ENCODE results near the gene LAMA3. TPM values are rescaled to one million over a fixed set of nuclear protein-coding genes. Genes with fewer than 3 reads are reported as not detected.

LAMA3 gene
- total RNA-seq, 2 donors from 2014 or later: 9.3 to 21.1 TPM

DNA sequence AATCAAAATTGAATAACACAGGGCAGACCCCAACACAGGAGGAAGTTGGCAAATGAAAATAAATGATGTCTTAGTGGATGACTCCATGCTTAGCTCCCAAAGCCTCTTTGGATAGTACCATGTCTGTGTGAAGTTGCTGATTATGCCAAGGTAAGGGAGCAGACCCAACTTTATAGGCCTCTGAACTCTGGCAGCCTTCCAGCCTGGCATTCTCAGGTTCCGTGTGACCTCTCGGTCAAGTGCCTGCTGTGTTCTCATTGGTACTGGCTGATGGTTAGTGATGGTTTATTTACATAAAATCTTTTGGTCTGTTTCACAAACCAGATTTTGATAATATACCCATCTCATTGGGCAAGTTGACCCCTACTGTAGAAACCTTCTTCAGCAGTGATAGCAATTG is 213.1 kb downstream of the LAMA3 start:
- Histone ChIP-seq H3K27me3 (no peaks in the 10 kb centered on the region), H3K27ac (no peak overlapping the region), H3K9me3 (no peaks in the 10 kb centered on the region), H3K4me1 (no peaks in the 10 kb centered on the region), H3K36me3 (replicated peaks in 1 of 2; ENCODE audit: insufficient read depth in 1 of 2, low read depth in 2 of 2) (no peaks in the 10 kb centered on the region), H3K4me3 (no peak overlapping the region)
- TF ChIP-seq, protein P1, sequence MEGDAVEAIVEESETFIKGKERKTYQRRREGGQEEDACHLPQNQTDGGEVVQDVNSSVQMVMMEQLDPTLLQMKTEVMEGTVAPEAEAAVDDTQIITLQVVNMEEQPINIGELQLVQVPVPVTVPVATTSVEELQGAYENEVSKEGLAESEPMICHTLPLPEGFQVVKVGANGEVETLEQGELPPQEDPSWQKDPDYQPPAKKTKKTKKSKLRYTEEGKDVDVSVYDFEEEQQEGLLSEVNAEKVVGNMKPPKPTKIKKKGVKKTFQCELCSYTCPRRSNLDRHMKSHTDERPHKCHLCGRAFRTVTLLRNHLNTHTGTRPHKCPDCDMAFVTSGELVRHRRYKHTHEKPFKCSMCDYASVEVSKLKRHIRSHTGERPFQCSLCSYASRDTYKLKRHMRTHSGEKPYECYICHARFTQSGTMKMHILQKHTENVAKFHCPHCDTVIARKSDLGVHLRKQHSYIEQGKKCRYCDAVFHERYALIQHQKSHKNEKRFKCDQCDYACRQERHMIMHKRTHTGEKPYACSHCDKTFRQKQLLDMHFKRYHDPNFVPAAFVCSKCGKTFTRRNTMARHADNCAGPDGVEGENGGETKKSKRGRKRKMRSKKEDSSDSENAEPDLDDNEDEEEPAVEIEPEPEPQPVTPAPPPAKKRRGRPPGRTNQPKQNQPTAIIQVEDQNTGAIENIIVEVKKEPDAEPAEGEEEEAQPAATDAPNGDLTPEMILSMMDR (IDR thresholded peaks at IDR 0.05): no peak
- no peak for TF ChIP-seq POLR2A (IDR thresholded peaks at IDR 0.05)
- ATAC-seq (no peak), DNase-seq (peak in 1 of 4 donors; percentile 16)
- 75 to 86% methylated on average over 2 of the region's 2 CpGs for WGBS, 2 donors
- intact Hi-C loops (cut with DNase I): loop anchor here (10.0 kb wide), 1 partner anchor 98 kb away; no protein-coding TSS in a partner anchor

DNA sequence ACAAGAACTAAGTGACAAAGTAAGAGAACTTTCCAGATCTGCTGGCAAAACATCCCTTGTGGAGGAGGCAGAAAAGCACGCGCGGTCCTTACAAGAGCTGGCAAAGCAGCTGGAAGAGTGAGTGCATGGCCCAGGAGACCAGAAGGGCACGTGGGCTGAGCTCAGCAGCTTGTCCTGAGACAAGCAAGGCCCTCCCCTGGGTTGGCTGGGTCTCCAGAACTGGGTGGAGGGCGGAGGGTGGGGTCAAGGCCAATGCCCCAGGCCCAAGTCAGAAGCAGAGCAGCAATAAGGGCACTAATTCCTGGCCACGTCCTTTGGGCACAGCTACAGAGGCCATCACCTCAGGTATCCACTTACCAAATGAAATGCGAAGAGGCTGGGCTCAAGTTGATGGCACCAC is 214.7 kb downstream of the LAMA3 start:
- WGBS, 2 donors: 89 to 91% methylated on average over 7 of the region's 7 CpGs
- no peak overlapping the region for H3K4me3 ChIP-seq
- DNase-seq (no peak), ATAC-seq (no peak)
- no peaks in the 10 kb centered on the region for H3K27me3 ChIP-seq
- no peak overlapping the region for H3K27ac ChIP-seq
- TF ChIP-seq, protein P1 (IDR thresholded peaks at IDR 0.05): no peak
- TF ChIP-seq POLR2A (IDR thresholded peaks at IDR 0.05): no peak
- H3K4me1 ChIP-seq: no peaks in the 10 kb centered on the region
- H3K36me3 ChIP-seq (replicated peaks in 1 of 2; ENCODE audit: insufficient read depth in 1 of 2, low read depth in 2 of 2): no peaks in the 10 kb centered on the region
- H3K9me3 ChIP-seq: no peaks in the 10 kb centered on the region
- intact Hi-C loops (cut with DNase I): loop anchor here (10.0 kb wide), 1 partner anchor 99 kb away; no protein-coding TSS in a partner anchor

DNA sequence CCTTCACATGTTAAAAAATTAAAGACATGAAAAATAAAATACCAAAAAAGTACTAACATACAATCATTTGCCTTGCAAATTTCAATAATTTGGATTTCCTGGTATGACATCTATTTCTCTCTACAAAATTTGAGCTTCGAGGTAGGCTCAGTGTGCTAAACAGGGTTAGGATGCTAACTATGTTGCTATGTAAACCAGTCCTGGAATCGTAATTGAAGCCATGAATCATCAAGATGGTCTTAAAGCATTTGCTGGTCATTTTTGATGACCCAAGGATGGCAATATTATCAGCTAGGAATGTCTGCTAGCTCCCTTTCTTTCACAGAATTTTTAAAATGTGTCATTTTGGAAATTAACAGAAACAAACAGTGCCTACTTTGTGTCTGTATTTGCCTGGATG is 217.4 kb downstream of the LAMA3 start:
- H3K36me3 ChIP-seq (replicated peaks in 1 of 2; ENCODE audit: insufficient read depth in 1 of 2, low read depth in 2 of 2): no peaks in the 10 kb centered on the region
- H3K27me3 ChIP-seq: no peaks in the 10 kb centered on the region
- H3K27ac ChIP-seq: no peak overlapping the region
- H3K9me3 ChIP-seq: no peaks in the 10 kb centered on the region
- no peak overlapping the region for H3K4me3 ChIP-seq
- 69 to 80% methylated on average over 2 of the region's 2 CpGs for WGBS, 2 donors
- H3K4me1 ChIP-seq: no peaks in the 10 kb centered on the region
- TF ChIP-seq, protein P1 (IDR thresholded peaks at IDR 0.05): no peak
- TF ChIP-seq POLR2A (IDR thresholded peaks at IDR 0.05): no peak
- ATAC-seq (no peak), DNase-seq (no peak)
- intact Hi-C loops (cut with DNase I): loop anchor here (10.0 kb wide), 1 partner anchor 102 kb away; no protein-coding TSS in a partner anchor

DNA sequence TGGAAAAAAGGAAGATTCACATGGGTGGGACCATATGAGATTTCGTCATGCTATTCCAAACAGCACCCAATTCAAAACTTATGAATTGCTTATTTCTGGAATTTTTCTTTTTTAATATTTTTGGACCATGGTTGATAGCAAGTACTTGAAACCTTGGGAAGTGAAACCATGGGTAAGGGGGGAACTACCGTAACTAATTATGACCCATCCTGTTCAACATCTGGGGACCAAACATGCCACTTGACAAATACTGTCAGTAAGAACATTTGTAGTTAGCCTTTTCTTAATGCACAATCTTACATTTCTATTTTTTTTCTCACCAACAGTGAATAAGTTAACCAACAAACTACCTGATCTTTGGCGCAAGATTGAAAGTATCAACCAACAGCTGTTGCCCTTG is 219.6 kb downstream of the LAMA3 start:
- H3K27ac ChIP-seq: no peak overlapping the region
- intact Hi-C loops (cut with DNase I): loop anchor here (10.0 kb wide), 1 partner anchor 104 kb away; no protein-coding TSS in a partner anchor
- H3K4me1 ChIP-seq: no peaks in the 10 kb centered on the region
- H3K27me3 ChIP-seq: no peaks in the 10 kb centered on the region
- DNase-seq (no peak), ATAC-seq (no peak)
- H3K36me3 ChIP-seq (replicated peaks in 1 of 2; ENCODE audit: insufficient read depth in 1 of 2, low read depth in 2 of 2): no peaks in the 10 kb centered on the region
- 91 to 94% methylated on average over 3 of the region's 3 CpGs for WGBS, 2 donors
- TF ChIP-seq, protein P1 (IDR thresholded peaks at IDR 0.05): no peak
- no peak for TF ChIP-seq POLR2A (IDR thresholded peaks at IDR 0.05)
- no peak overlapping the region for H3K4me3 ChIP-seq
- no peaks in the 10 kb centered on the region for H3K9me3 ChIP-seq

DNA sequence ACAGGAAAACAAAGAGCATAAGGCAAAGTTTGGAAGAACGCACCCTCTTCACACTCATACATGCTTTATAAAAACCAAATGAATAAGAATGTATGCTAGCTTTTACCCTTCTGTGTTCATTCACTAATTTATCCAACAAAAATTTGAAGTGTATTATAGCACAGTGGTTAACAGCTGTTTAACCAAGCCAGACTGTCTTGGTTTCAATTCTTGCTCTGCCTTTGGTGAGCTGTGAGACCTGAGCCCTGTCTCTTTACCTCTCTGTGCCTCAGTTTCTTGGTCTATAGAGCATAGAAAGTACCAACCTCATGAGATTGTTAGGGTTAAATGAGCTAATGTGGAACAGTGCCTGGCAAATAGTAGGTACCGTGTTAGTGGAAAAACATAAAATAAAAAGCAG is 220.8 kb downstream of the LAMA3 start:
- WGBS, 2 donors: 45 to 60% methylated on average over 2 of the region's 2 CpGs
- Histone ChIP-seq H3K9me3 (no peaks in the 10 kb centered on the region), H3K36me3 (replicated peaks in 1 of 2; ENCODE audit: insufficient read depth in 1 of 2, low read depth in 2 of 2) (no peaks in the 10 kb centered on the region), H3K4me3 (no peak overlapping the region), H3K27ac (no peak overlapping the region), H3K4me1 (no peaks in the 10 kb centered on the region), H3K27me3 (no peaks in the 10 kb centered on the region)
- DNase-seq (no peak), ATAC-seq (no peak)
- intact Hi-C loops (cut with DNase I): no loop called here
- TF ChIP-seq, protein P1 (IDR thresholded peaks at IDR 0.05): no peak
- no peak for TF ChIP-seq POLR2A (IDR thresholded peaks at IDR 0.05)
